Left cardiac atrium (tissue), 4 donors: Measurements from ENCODE around the gene P4HB. TPM values are rescaled to one million over a fixed set of nuclear protein-coding genes. Genes with fewer than 3 reads are reported as not detected.

Experiments
- ATAC-seq, 2 donors: fragments of 200-7000 bp; cut with Tn5 transposase; one replicate each; pipeline ENCODE4 v1.9.1; 2020; ENCODE audit warnings: mild to moderate bottlenecking in 2 of 2, moderate library complexity in 2 of 2
- DNase-seq: peaks from one replicate; pipeline ENCODE4 v3.0.0-alpha.2; 2020
- intact Hi-C, 2 donors: fragments of 100-400 bp; cut with DNase I; formaldehyde crosslinking; loops; one replicate each; pipeline versions ENCODE4 v1.14.1 to v1.15.1; 2022 to 2023
- total RNA-seq, 2 donors: library from RNA; stranded (reverse); fragmentation: NEBNext Ultra II Directional; extraction: Animal tissue kit (Norgen Biotek cat#: 25700); gene quantifications; one replicate each; pipeline ENCODE4 v1.2.1, GENCODE V29; 2021
- donor health status: DM: no; HTN: yes; CAD: no.
- donor health status: DM: no; HTN: yes; CAD: no; lungs with severe emphysema.
- donor health status: DM: yes; HTN: yes; CAD: no.
- donor health status: Dilated cardiomyopathy.

P4HB gene
- total RNA-seq, 2 donors from 2014 or later = 403 to 414 TPM

- no peak for ATAC-seq
- intact Hi-C loops = no loop called here
Measured at GRCh38 chr17:81817758-81818147, 42.6 kb downstream of the P4HB start.

GRCh38 chr17:81815646-81815986, 44.7 kb downstream of the P4HB start:
- no peak for DNase-seq
- intact Hi-C loops = no loop called here
- ATAC-seq = no peak

More at GRCh38 chr17:81817758-81818147, 42.6 kb downstream of the P4HB start:
- no peak for DNase-seq

GRCh38 chr17:81814748-81815645, 45.3 kb downstream of the P4HB start:
- intact Hi-C loops = no loop called here
- ATAC-seq = no peak
- no peak for DNase-seq

GRCh38 chr17:81813861-81814683, 46.3 kb downstream of the P4HB start:
- ATAC-seq (no peak), DNase-seq (no peak)
- intact Hi-C loops = no loop called here

- intact Hi-C loops = no loop called here
- ATAC-seq = no peak
- DNase-seq = no peak
Measured at GRCh38 chr17:81813371-81813684, 47.0 kb downstream of the P4HB start.

GRCh38 chr17:81812571-81813370, 47.6 kb downstream of the P4HB start:
- DNase-seq (no peak), ATAC-seq (no peak)
- intact Hi-C loops = no loop called here

GRCh38 chr17:81811705-81812570, 48.4 kb downstream of the P4HB start:
- no peak for ATAC-seq
- intact Hi-C loops = no loop called here
- no peak for DNase-seq

GRCh38 chr17:81810892-81811704, 49.2 kb downstream of the P4HB start:
- no peak for DNase-seq
- intact Hi-C loops = no loop called here
- no peak for ATAC-seq

- no peak for ATAC-seq
- no peak for DNase-seq
- intact Hi-C loops = no loop called here
Measured at GRCh38 chr17:81810476-81810875, 49.9 kb downstream of the P4HB start.

GRCh38 chr17:81809556-81809998, 50.8 kb downstream of the P4HB start:
- DNase-seq (no peak), ATAC-seq (no peak)
- intact Hi-C loops = no loop called here

- no peak for ATAC-seq
- intact Hi-C loops = no loop called here
- DNase-seq = no peak
Measured at GRCh38 chr17:81808778-81809555, 51.4 kb downstream of the P4HB start.

- intact Hi-C loops = no loop called here
Measured at GRCh38 chr17:81807839-81808238, 52.5 kb downstream of the P4HB start.

GRCh38 chr17:81807210-81807719, 53.1 kb downstream of the P4HB start:
- intact Hi-C loops = no loop called here
- ATAC-seq = no peak
- no peak for DNase-seq

More at GRCh38 chr17:81807839-81808238, 52.5 kb downstream of the P4HB start:
- DNase-seq = no peak
- no peak for ATAC-seq

- intact Hi-C loops = no loop called here
- peak in 1 of 2 donors; percentile 7 for ATAC-seq
- DNase-seq = no peak
Measured at GRCh38 chr17:81806461-81807209, 53.7 kb downstream of the P4HB start.

- intact Hi-C loops = no loop called here
- ATAC-seq (no peak), DNase-seq (no peak)
Measured at GRCh38 chr17:81805707-81806460, 54.5 kb downstream of the P4HB start.
